C4-2B (cell line): ENCODE measurements around the gene CTNND1.

Experiments
- H3K27ac ChIP-seq: fragments of 450-650 bp; 2 replicates; pipeline ENCODE4 v1.5.1; 2017
- ZFX ChIP-seq: fragments of 450-650 bp; IDR thresholded peaks from 2 replicates; pipeline ENCODE4 v1.6.1; 2017
- TF ChIP-seq, protein P1 (sequence below): fragments of 450-650 bp; conservative IDR thresholded peaks from 2 replicates; pipeline ENCODE4 v1.5.1; 2017; ENCODE audit warnings: mild to moderate bottlenecking

The CTNND1 gene

DNA sequence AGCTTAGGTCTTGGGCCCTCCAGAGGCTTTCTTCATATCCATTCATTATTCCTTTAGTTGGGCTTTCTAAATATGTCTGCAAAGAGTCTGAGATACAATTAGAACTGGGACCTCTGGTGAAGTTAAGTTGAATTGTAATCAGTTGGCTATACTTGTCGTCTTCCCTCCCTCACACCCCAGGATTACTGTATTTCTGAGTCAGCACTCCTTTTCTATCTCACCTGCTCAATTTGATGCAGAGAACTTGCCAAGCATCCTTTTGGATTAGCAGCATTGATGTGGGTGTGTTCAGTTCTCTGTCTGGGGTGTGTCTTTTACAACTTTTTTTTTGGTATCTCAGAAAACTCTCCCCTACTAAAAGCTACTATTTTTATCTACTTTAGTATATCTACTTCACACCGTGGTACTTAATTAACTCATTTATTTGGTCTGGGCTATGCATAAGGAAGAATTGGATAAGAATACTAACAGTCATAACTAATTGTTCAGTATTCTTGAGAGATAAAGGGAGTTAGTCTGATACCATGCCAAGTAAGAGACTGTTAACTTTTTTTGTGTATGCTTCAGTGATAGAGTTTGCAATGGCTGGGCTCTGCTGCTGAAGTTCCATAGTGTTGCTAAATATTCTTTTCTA, 15.1 kb downstream of the CTNND1 start:
- no peak for TF ChIP-seq ZFX
- TF ChIP-seq, protein P1, sequence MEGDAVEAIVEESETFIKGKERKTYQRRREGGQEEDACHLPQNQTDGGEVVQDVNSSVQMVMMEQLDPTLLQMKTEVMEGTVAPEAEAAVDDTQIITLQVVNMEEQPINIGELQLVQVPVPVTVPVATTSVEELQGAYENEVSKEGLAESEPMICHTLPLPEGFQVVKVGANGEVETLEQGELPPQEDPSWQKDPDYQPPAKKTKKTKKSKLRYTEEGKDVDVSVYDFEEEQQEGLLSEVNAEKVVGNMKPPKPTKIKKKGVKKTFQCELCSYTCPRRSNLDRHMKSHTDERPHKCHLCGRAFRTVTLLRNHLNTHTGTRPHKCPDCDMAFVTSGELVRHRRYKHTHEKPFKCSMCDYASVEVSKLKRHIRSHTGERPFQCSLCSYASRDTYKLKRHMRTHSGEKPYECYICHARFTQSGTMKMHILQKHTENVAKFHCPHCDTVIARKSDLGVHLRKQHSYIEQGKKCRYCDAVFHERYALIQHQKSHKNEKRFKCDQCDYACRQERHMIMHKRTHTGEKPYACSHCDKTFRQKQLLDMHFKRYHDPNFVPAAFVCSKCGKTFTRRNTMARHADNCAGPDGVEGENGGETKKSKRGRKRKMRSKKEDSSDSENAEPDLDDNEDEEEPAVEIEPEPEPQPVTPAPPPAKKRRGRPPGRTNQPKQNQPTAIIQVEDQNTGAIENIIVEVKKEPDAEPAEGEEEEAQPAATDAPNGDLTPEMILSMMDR, result no peak
- H3K27ac ChIP-seq, result peak overlapping the region; percentile 51

DNA sequence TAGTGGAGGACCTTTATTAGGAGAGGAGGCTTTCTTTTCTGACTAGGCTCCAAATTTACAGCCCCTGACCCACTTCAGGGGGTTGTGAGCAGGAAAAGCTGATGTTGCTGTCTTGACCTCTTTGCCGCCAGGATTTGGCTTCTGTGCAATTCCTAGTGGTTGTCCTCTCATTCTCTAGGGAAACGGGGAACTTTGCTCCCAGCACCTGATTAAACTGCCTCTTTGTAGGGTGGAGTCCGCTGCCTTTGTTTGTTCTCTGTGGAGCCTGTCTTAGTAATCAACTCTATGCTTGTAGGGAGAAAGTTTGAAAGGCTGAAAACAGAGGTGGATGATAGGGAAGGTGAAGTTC, 16.3 kb downstream of the CTNND1 start:
- peak overlapping the region; percentile 51 for H3K27ac ChIP-seq
- TF ChIP-seq ZFX, result no peak
- TF ChIP-seq, protein P1, result no peak

GRCh38 chr11:57778318-57779037, 16.9 kb downstream of the CTNND1 start:
- peak overlapping the region; percentile 51 for H3K27ac ChIP-seq
- TF ChIP-seq, protein P1, result no peak
- no peak for TF ChIP-seq ZFX

GRCh38 chr11:57779276-57779675, 17.7 kb downstream of the CTNND1 start:
- TF ChIP-seq ZFX, result no peak
- TF ChIP-seq, protein P1, result no peak
- peak overlapping the region; percentile 46; the same call in 1 of the 2 replicates for H3K27ac ChIP-seq

GRCh38 chr11:57781529-57781943, 19.9 kb downstream of the CTNND1 start:
- H3K27ac ChIP-seq, result peak overlapping the region; percentile 81
- TF ChIP-seq, protein P1, result no peak
- no peak for TF ChIP-seq ZFX

DNA sequence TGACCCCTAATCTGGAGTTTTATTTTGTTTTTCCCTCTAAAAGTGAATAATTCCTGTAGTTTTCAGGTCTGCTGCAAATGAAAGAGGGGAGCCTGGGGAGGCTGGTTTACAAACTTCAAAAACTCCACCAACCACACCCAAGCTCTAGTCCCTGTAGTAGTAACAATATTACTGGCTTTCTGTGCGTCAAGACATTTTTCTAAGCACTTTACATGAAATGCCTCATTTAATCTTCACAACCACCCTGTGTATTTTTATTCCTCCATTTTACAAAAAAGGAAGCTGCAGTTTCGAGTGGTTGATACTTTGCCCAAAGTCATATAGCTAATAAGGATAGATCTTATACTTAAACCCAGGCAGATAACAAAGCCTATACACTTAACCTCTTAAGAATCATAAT, 23.5 kb downstream of the CTNND1 start:
- no peak overlapping the region for H3K27ac ChIP-seq

GRCh38 chr11:57786436-57786835, 24.8 kb downstream of the CTNND1 start:
- no peak overlapping the region; the same call in 1 of the 2 replicates for H3K27ac ChIP-seq
- TF ChIP-seq, protein P1, result no peak
- no peak for TF ChIP-seq ZFX

More for the DNA sequence above, 23.5 kb downstream of the CTNND1 start:
- TF ChIP-seq, protein P1, result no peak
- TF ChIP-seq ZFX, result no peak
